PC-3 (cell line): Measurements from ENCODE around the gene IER5L. TPM values are rescaled to one million over a fixed set of nuclear protein-coding genes. Genes with fewer than 3 reads are reported as not detected.

Experiments used
- ATAC-seq: fragments of 200-7000 bp; cut with Tn5 transposase; 2 replicates; pipeline ENCODE4 v1.9.1; 2020; ENCODE audit warnings: mild to moderate bottlenecking, moderate library complexity
- BruUV-seq: library from RNA; stranded (reverse); fragments of 400-500 nt; replicated peaks from 2 replicates; lab custom pipeline; 2021; lab: Mats Ljungman, UMichigan
- CTCF ChIA-PET: fragments of 300-600 bp; sonication (Branson Sonifier 250); formaldehyde crosslinking; loops from one replicate; lab custom pipeline; 2022; ENCODE audit warnings: antibody characterized with exemption; lab: Charles Lee
- POLR2A ChIA-PET: fragments of 300-600 bp; sonication (Branson Sonifier 250); formaldehyde crosslinking; loops from one replicate; lab custom pipeline; 2022; ENCODE audit warnings: antibody characterized with exemption; ENCODE audit not compliant: unreplicated experiment; lab: Charles Lee
- DNase-seq: peaks from one replicate; pipeline ENCODE4 v3.0.0-alpha.2; 2015
- H2AFZ ChIP-seq: fragments of 300-600 bp; sonication (generic); 2 replicates; pipeline ENCODE4 v1.6.0; 2016; ENCODE audit warnings: antibody characterized with exemption, low read length
- H3F3A ChIP-seq: fragments of 300-600 bp; sonication (generic); one replicate; pipeline ENCODE4 v1.6.0; 2017; ENCODE audit warnings: antibody characterized with exemption, low read length, control low read depth, mild to moderate bottlenecking; ENCODE audit not compliant: unreplicated experiment
- H3K27ac ChIP-seq: fragments of 300-600 bp; sonication (generic); 2 replicates; pipeline ENCODE4 v1.5.1; 2016; ENCODE audit warnings: mild to moderate bottlenecking, low read length
- H3K27me3 ChIP-seq: fragments of 300-600 bp; sonication (generic); 2 replicates; pipeline ENCODE4 v1.6.1; 2016; ENCODE audit warnings: low read length, mixed read lengths
- H3K36me3 ChIP-seq: fragments of 300-600 bp; sonication (generic); 2 replicates; pipeline ENCODE4 v1.6.1; 2016; ENCODE audit warnings: low read depth, mixed run types, low read length, mixed read lengths
- H3K4me1 ChIP-seq: fragments of 300-600 bp; sonication (generic); 2 replicates; pipeline ENCODE4 v1.5.1; 2016; ENCODE audit warnings: low read length; ENCODE audit not compliant: insufficient read depth
- H3K4me2 ChIP-seq: fragments of 300-600 bp; sonication (generic); 2 replicates; pipeline ENCODE4 v1.6.0; 2016; ENCODE audit warnings: low read length
- H3K4me3 ChIP-seq: fragments of 300-600 bp; sonication (generic); 2 replicates; pipeline ENCODE4 v1.5.1; 2016; ENCODE audit warnings: mild to moderate bottlenecking, low read length, mixed read lengths
- H3K79me2 ChIP-seq: fragments of 300-600 bp; sonication (generic); 2 replicates; pipeline ENCODE4 v1.6.1; 2017; ENCODE audit warnings: low read length, mixed read lengths
- H3K9ac ChIP-seq: fragments of 300-600 bp; sonication (generic); 2 replicates; pipeline ENCODE4 v1.6.0; 2016; ENCODE audit warnings: mild to moderate bottlenecking, low read length
- H3K9me2 ChIP-seq: fragments of 300-600 bp; sonication (generic); replicated peaks from 2 replicates; pipeline ENCODE4 v1.6.1; 2016; ENCODE audit warnings: mixed run types, low read length, mixed read lengths
- H3K9me3 ChIP-seq: fragments of 300-600 bp; sonication (generic); 2 replicates; pipeline ENCODE4 v1.6.1; 2016; ENCODE audit warnings: low read length, mixed read lengths
- H4K20me1 ChIP-seq: fragments of 300-600 bp; sonication (generic); 2 replicates; pipeline ENCODE4 v1.6.1; 2016; ENCODE audit warnings: low read length, mixed read lengths
- CTCF ChIP-seq: fragments of 300-600 bp; sonication (generic); conservative IDR thresholded peaks from 2 replicates; pipeline ENCODE4 v1.5.1; 2017; ENCODE audit warnings: antibody characterized with exemption, low read depth, mild to moderate bottlenecking, low read length
- EZH2 ChIP-seq: fragments of 300-600 bp; sonication (generic); IDR thresholded peaks from one replicate; pipeline ENCODE4 v1.6.1; 2017; ENCODE audit warnings: antibody characterized with exemption, mild to moderate bottlenecking, low read length; ENCODE audit not compliant: unreplicated experiment
- EZH2phosphoT487 ChIP-seq: fragments of 300-600 bp; sonication (generic); IDR thresholded peaks from 2 replicates; pipeline ENCODE4 v1.6.1; 2018; ENCODE audit warnings: mild to moderate bottlenecking, antibody characterized with exemption, low read length, borderline replicate concordance
- intact Hi-C: fragments of 100-400 bp; cut with micrococcal nuclease; formaldehyde crosslinking; loops from 2 replicates; pipeline ENCODE4 v1.9.0; 2023
- total RNA-seq: library from RNA; depleted of rRNA; stranded (reverse); fragments of >200 nt; gene quantifications from 2 replicates; pipeline ENCODE4 v1.2.3, GENCODE V29; 2014

IER5L gene
- total RNA-seq, 1 experiment from 2014 or later, result 46.1 TPM

GRCh38 chr9:129175515-129175824 lies 2.6 kb downstream of the IER5L start:
- Histone ChIP-seq H2AFZ (peak overlapping the region; percentile 79), H3K4me2 (peak overlapping the region; percentile 99), H3K27ac (peak overlapping the region; percentile 68), H3K4me1 (peaks cover 23% of the 10 kb centered on the region), H3K27me3 (no peaks in the 10 kb centered on the region), H3K4me3 (peak overlapping the region; percentile 90), H3F3A (no peaks in the 10 kb centered on the region), H3K79me2 (peaks cover 22% of the 10 kb centered on the region), H3K36me3 (no peaks in the 10 kb centered on the region), H3K9me3 (no peaks in the 10 kb centered on the region), H3K9me2 (no peaks in the 10 kb centered on the region), H3K9ac (peak overlapping the region; percentile 87), H4K20me1 (no peaks in the 10 kb centered on the region)
- POLR2A ChIA-PET, result no interaction called here
- DNase-seq (peak; percentile 2), ATAC-seq (no peak)
- CTCF ChIA-PET, result interaction anchor here (0.7 kb wide), 1 partner anchor 237 kb away, joined by 5 read pairs; no protein-coding TSS in a partner anchor
- intact Hi-C loops, result loop anchor here (2.0 to 10.0 kb wide), 4 partner anchors 37 to 437 kb away; no protein-coding TSS in a partner anchor
- no TSS peak for BruUV-seq
- no peak for TF ChIP-seq EZH2
- no peak for TF ChIP-seq EZH2phosphoT487
- no peak for TF ChIP-seq CTCF

- Histone ChIP-seq H2AFZ (peak overlapping the region; percentile 79), H3K4me2 (peak overlapping the region; percentile 99), H4K20me1 (no peaks in the 10 kb centered on the region), H3K4me3 (peak overlapping the region; percentile 90), H3K27ac (peak overlapping the region; percentile 68), H3K4me1 (peaks cover 29% of the 10 kb centered on the region), H3K9ac (peak overlapping the region; percentile 87), H3K27me3 (no peaks in the 10 kb centered on the region), H3F3A (no peaks in the 10 kb centered on the region), H3K9me2 (no peaks in the 10 kb centered on the region), H3K36me3 (no peaks in the 10 kb centered on the region), H3K9me3 (no peaks in the 10 kb centered on the region), H3K79me2 (peaks cover 22% of the 10 kb centered on the region)
- no peak for TF ChIP-seq EZH2phosphoT487
- intact Hi-C loops, result loop anchor here (2.0 to 10.0 kb wide), 4 partner anchors 36 to 437 kb away; no protein-coding TSS in a partner anchor
- no TSS peak for BruUV-seq
- ChIA-PET POLR2A (interaction anchor here (0.6 kb wide), 2 partner anchors 307 to 468 kb away, joined by 3 to 5 read pairs; no protein-coding TSS in a partner anchor), CTCF (interaction anchor here (0.6 to 1.2 kb wide), 5 partner anchors 32 to 451 kb away, joined by 3 to 6 read pairs (median 4); partner anchors contain the start of gene NTMT1)
- peak; percentile 23 for ATAC-seq
- peak; percentile 68 for DNase-seq
These were observed 3.1 kb downstream of the IER5L start for GRCh38 chr9:129174724-129175514.

GRCh38 chr9:129174102-129174723 lies 3.8 kb downstream of the IER5L start:
- ChIA-PET POLR2A (interaction anchor here (0.6 to 0.7 kb wide), 6 partner anchors 63 to 469 kb away, joined by 3 to 10 read pairs (median 4); no protein-coding TSS in a partner anchor), CTCF (interaction anchor here (0.5 to 1.2 kb wide), 8 partner anchors 9 to 452 kb away, joined by 3 to 6 read pairs (median 4); partner anchors contain the start of gene NTMT1)
- H3K27ac ChIP-seq, result peak overlapping the region; percentile 68
- no peaks in the 10 kb centered on the region for H3K27me3 ChIP-seq
- peaks cover 22% of the 10 kb centered on the region for H3K79me2 ChIP-seq
- H3K36me3 ChIP-seq, result no peaks in the 10 kb centered on the region
- H2AFZ ChIP-seq, result peak overlapping the region; percentile 79
- no peaks in the 10 kb centered on the region for H3K9me3 ChIP-seq
- peak overlapping the region; percentile 90 for H3K4me3 ChIP-seq
- H3F3A ChIP-seq, result no peaks in the 10 kb centered on the region
- TF ChIP-seq CTCF (peak; percentile 79), EZH2 (no peak)
- TSS peak; percentile 59 for BruUV-seq
- H3K4me2 ChIP-seq, result peak overlapping the region; percentile 99
- H3K9me2 ChIP-seq, result no peaks in the 10 kb centered on the region
- H3K4me1 ChIP-seq, result peaks cover 32% of the 10 kb centered on the region
- DNase-seq (peak; percentile 86), ATAC-seq (peak; percentile 36)
- peak overlapping the region; percentile 87 for H3K9ac ChIP-seq
- H4K20me1 ChIP-seq, result no peaks in the 10 kb centered on the region
- intact Hi-C loops, result loop anchor here (2.0 to 10.0 kb wide), 3 partner anchors 35 to 309 kb away; no protein-coding TSS in a partner anchor
